ENCODE measurements around the gene NSMCE1. TPM values are rescaled to one million over a fixed set of nuclear protein-coding genes. Genes with fewer than 3 reads are reported as not detected.
"Not testable (repeated sequence)": the region's sequence is repeated elsewhere in the genome, so short reads cannot be mapped to it uniquely, and the experiment has no call there.

Gene NSMCE1
- polyA plus RNA-seq, 1 donor from 2014 or later: 78.1 TPM

- peaks cover 7% of the 10 kb centered on the region for H3K36me3 Mint-ChIP-seq
- H3K4me1 Mint-ChIP-seq: peaks cover 0 to 2% (median 0%) of the 10 kb centered on the region in 3 donors
- peak overlapping the region in 1 of 3 donors; percentile 50 for H3K27ac Mint-ChIP-seq
- H3K9me3 Mint-ChIP-seq: no peaks in the 10 kb centered on the region
- no peaks in the 10 kb centered on the region for H3K27me3 Mint-ChIP-seq
- H3K4me3 Mint-ChIP-seq: no peak overlapping the region
These were observed 48.5 kb downstream of the NSMCE1 start for GRCh38 chr16:27220120-27220519.

DNA sequence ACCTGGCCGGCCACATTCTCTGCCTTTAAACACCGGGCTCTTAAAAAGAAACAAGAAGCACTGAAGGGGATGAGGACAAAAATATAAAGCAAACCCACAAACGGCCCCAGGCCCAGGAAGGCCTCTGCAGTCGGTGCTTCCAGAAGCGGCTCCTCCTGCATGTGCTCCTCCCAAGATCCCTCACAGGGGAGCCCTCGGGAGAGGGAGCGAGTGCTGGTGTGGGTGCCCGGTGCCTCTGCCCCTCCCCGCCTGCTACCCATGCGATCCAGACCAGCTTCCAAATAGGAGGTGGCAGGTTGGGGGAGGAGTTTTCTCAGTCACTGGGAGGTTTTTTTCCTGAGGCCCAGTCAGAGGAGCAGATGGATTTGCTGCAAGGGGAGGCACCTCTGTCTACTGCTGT is 49.4 kb downstream of the NSMCE1 start:
- no peak overlapping the region for H3K27ac Mint-ChIP-seq
- no peaks in the 10 kb centered on the region for H3K27me3 Mint-ChIP-seq

GRCh38 chr16:27218756-27219155 is 49.8 kb downstream of the NSMCE1 start:
- Mint-ChIP-seq H3K4me3 (no peak overlapping the region), H3K36me3 (peaks cover 10% of the 10 kb centered on the region), H3K27me3 (no peaks in the 10 kb centered on the region), H3K4me1 (peaks cover 0 to 2% (median 0%) of the 10 kb centered on the region in 3 donors), H3K9me3 (no peaks in the 10 kb centered on the region), H3K27ac (no peak overlapping the region)

More for the DNA sequence above, 49.4 kb downstream of the NSMCE1 start:
- H3K4me1 Mint-ChIP-seq: peaks cover 0 to 2% (median 0%) of the 10 kb centered on the region in 3 donors
- H3K9me3 Mint-ChIP-seq: no peaks in the 10 kb centered on the region
- peaks cover 10% of the 10 kb centered on the region for H3K36me3 Mint-ChIP-seq
- no peak overlapping the region for H3K4me3 Mint-ChIP-seq

- Mint-ChIP-seq H3K9me3 (no peaks in the 10 kb centered on the region), H3K27ac (no peak overlapping the region), H3K4me3 (no peak overlapping the region), H3K36me3 (peaks cover 10% of the 10 kb centered on the region), H3K27me3 (no peaks in the 10 kb centered on the region), H3K4me1 (peaks cover 0 to 2% (median 0%) of the 10 kb centered on the region in 3 donors)
These were observed 51.3 kb downstream of the NSMCE1 start for GRCh38 chr16:27217256-27217655.

DNA sequence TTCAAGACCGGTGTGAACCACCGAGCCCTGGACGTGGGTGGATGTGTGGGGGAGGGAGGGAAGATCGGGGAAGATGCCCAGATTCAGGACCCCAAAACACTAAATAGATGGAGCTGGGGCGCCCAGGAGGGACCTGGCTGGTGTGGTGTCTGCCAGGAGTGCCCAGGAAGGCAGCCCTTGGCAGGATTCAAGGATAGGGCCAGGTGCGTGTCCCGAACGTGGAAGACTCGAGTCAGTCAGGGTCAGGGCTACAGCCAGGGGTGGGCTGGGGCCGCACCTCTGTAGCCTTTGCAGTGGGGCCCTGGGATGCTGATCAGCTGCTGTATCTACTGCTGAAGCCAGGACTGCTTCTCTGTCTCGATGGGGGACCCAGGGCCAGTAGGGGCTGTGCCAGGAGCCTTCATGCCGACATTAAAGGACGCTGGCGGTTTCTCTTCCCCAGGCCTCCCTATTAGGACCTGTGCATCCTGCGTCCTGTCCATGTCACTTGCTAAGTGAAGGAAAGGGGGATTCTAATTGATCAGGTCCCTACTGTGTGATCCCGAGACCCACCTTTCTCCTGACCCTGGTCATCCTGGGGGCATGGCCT is 52.2 kb downstream of the NSMCE1 start:
- peaks cover 10% of the 10 kb centered on the region for H3K36me3 Mint-ChIP-seq
- no peak overlapping the region for H3K4me3 Mint-ChIP-seq
- peaks cover 0 to 2% (median 0%) of the 10 kb centered on the region in 3 donors for H3K4me1 Mint-ChIP-seq
- no peaks in the 10 kb centered on the region for H3K27me3 Mint-ChIP-seq
- no peaks in the 10 kb centered on the region for H3K9me3 Mint-ChIP-seq
- no peak overlapping the region for H3K27ac Mint-ChIP-seq

DNA sequence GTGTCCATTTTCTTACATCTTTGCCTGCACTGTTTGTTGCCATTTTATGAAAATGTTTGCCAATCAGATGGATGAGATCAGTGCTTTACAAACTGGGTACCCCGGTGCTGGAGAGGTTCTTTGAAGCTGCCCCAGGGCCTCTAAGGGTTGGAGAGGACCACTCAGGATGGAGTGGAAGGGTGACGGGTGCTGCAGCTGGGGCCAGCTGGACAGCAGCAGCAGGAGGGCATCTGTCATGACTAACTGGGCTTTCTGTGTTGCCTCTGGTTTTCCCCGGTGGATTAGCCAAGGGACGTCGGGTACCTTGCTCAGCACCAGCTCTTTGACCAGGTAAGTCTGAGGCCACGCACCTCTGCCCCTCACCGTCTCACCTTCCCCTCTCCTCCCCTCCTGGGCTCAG is 52.9 kb downstream of the NSMCE1 start:
- Mint-ChIP-seq H3K27me3 (no peaks in the 10 kb centered on the region), H3K4me3 (no peak overlapping the region), H3K36me3 (peaks cover 12% of the 10 kb centered on the region), H3K9me3 (no peaks in the 10 kb centered on the region), H3K4me1 (peaks cover 0 to 2% (median 0%) of the 10 kb centered on the region in 3 donors), H3K27ac (no peak overlapping the region)

- Mint-ChIP-seq H3K36me3 (peaks cover 11% of the 10 kb centered on the region), H3K9me3 (no peaks in the 10 kb centered on the region), H3K27ac (no peak overlapping the region), H3K4me1 (peaks cover 0 to 2% (median 0%) of the 10 kb centered on the region in 3 donors), H3K4me3 (no peak overlapping the region), H3K27me3 (no peaks in the 10 kb centered on the region)
These were observed 54.2 kb downstream of the NSMCE1 start for GRCh38 chr16:27214084-27214961.

GRCh38 chr16:27211026-27211425 is 57.5 kb downstream of the NSMCE1 start:
- no peaks in the 10 kb centered on the region for H3K27me3 Mint-ChIP-seq
- H3K4me3 Mint-ChIP-seq: no peak overlapping the region
- no peaks in the 10 kb centered on the region for H3K9me3 Mint-ChIP-seq
- H3K36me3 Mint-ChIP-seq: peaks cover 8% of the 10 kb centered on the region
- H3K27ac Mint-ChIP-seq: no peak overlapping the region
- peaks cover 0 to 2% (median 0%) of the 10 kb centered on the region in 3 donors for H3K4me1 Mint-ChIP-seq

- Mint-ChIP-seq H3K27me3 (no peaks in the 10 kb centered on the region), H3K27ac (no peak overlapping the region)
These were observed 58.4 kb downstream of the NSMCE1 start for GRCh38 chr16:27210174-27210573.

GRCh38 chr16:27209591-27209990 is 59.0 kb downstream of the NSMCE1 start:
- Mint-ChIP-seq H3K27me3 (no peaks in the 10 kb centered on the region), H3K9me3 (no peaks in the 10 kb centered on the region), H3K36me3 (peaks cover 3% of the 10 kb centered on the region), H3K27ac (no peak overlapping the region), H3K4me3 (no peak overlapping the region), H3K4me1 (peaks cover 0 to 6% (median under 1%) of the 10 kb centered on the region in 3 donors)

More at GRCh38 chr16:27210174-27210573, 58.4 kb downstream of the NSMCE1 start:
- Mint-ChIP-seq H3K9me3 (no peaks in the 10 kb centered on the region), H3K4me3 (no peak overlapping the region), H3K36me3 (peaks cover 7% of the 10 kb centered on the region), H3K4me1 (peaks cover 0 to 4% (median 0%) of the 10 kb centered on the region in 3 donors)

DNA sequence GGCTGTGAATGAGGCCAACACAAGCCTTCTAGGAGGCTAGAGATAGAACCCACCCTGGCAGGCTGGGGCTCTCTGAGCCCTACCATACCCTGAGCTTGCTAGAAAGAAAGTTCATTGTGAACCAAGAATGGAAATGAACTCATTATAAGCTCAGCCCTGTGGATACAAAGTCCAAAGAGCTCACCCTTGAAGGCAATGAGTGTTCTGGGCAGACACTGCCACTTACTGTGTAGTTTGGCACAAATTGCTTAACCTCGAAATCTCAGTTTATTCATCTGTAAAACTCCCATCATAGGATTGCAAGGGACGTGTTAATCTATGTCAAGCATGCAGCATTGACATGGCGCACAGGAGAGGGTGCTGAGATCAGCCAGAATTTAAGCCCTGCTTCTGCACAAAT is 59.8 kb downstream of the NSMCE1 start:
- no peak overlapping the region for H3K4me3 Mint-ChIP-seq
- peaks cover 2 to 10% (median 6%) of the 10 kb centered on the region in 3 donors for H3K4me1 Mint-ChIP-seq
- H3K9me3 Mint-ChIP-seq: no peaks in the 10 kb centered on the region
- H3K27ac Mint-ChIP-seq: peak overlapping the region in 1 of 3 donors; percentile 31
- H3K36me3 Mint-ChIP-seq: peaks cover 3% of the 10 kb centered on the region
- H3K27me3 Mint-ChIP-seq: peaks cover 1% of the 10 kb centered on the region

DNA sequence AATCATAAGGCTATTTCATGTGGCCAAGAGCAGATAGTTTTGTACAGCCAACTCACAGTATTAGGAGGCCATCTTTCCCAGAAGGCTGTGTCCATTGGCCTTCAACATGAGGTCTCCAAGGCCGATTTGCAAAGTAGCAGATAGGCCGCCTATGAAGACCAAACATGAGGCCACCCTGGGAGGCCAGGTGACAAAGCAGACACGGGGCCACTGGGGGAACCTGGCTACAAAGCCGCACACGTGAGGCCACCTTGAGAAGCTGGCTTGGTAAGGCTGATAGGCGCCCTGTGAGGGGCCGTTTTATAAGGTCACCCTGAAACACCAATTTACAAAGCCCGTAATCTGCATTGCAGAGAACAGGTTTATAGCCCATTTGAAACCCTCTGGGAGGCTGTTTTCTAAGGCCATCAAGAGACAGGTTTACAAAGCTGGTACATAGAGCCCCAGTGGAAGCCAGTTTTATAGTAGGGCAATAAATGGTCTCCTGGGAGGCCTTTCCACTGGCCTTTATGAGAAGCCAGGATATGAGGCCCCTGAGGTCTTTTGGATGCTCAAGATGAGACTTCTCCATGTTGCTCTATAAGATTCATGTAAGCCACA is 60.4 kb downstream of the NSMCE1 start:
- Mint-ChIP-seq H3K9me3 (no peaks in the 10 kb centered on the region), H3K4me1 (peaks cover 7 to 13% (median 8%) of the 10 kb centered on the region in 3 donors), H3K27ac (no peak overlapping the region), H3K36me3 (peaks cover 3% of the 10 kb centered on the region), H3K4me3 (no peak overlapping the region), H3K27me3 (peaks cover 3% of the 10 kb centered on the region)

GRCh38 chr16:27207121-27207520 is 61.5 kb downstream of the NSMCE1 start:
- H3K36me3 Mint-ChIP-seq, H3K9me3 Mint-ChIP-seq, H3K4me3 Mint-ChIP-seq, H3K27me3 Mint-ChIP-seq, H3K27ac Mint-ChIP-seq: not testable (repeated sequence)
- peaks cover 9 to 20% (median 10%) of the 10 kb centered on the region in 3 donors for H3K4me1 Mint-ChIP-seq

DNA sequence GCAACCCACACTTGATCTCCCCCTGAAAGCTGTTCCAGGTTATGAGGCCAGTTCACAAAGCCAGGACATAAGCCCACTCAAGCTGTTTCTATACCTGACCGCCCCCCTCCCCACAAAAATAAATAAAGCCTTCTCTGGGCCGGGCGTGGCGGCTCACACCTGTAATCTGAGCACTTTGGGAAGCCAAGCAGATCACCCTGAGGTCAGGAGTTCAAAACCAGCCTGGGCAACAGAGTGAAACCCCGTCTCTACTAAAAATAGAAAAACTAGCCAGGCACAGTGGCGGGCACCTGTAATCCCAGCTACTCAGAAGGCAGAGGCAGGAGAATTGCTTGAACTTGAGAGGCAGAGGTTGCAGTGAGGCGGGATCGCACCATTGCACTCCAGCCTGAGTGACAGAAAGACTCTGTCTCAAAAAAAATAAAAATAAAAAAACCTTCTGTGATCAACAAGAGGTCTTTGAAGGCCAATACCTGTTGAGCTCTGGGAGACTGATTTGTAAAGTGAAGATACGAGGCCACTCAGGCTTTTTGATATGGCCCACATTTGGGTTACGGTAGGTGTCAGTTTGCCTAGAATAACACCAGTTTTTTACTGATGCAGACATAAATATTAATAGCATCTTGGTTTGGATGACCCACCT is 63.0 kb downstream of the NSMCE1 start:
- peak overlapping the region in 2 of 3 donors; percentile 35 to 42 for H3K27ac Mint-ChIP-seq
- H3K27me3 Mint-ChIP-seq: peaks cover 3% of the 10 kb centered on the region
- H3K36me3 Mint-ChIP-seq: peaks cover 1% of the 10 kb centered on the region
- peaks cover 10 to 26% (median 14%) of the 10 kb centered on the region in 3 donors for H3K4me1 Mint-ChIP-seq
- no peaks in the 10 kb centered on the region for H3K9me3 Mint-ChIP-seq
- H3K4me3 Mint-ChIP-seq: no peak overlapping the region

Data from IgD-negative memory B cell (primary cell).